ENCODE results near the gene CCDC191.

DNA sequence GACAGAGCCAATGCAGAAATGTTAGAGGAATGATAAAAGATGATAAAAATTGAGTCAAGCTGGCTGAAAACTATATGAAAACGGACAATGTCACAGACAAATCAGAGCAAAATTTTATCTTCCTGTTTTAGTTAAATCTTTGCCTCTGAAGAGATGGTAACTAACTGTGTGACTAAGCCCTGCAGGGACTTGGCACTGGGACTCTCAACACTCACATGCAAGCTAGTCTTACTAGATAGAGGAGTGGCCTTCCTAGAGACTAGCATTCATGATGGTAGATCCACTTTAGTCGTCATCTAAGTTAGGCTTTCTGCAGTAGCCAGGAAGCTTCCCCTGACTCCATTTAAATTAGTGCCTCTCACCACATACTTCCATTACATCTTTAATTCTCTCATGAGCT, 4.1 kb downstream of the CCDC191 start:
- TF ChIP-seq CTCF (conservative IDR thresholded peaks at IDR 0.05; ENCODE audit: low read length) (no peak), EZH2phosphoT487 (IDR thresholded peaks at IDR 0.05; ENCODE audit: borderline replicate concordance, low read depth, low read length) (no peak)

Data from OCI-LY7 (cell line).